Endothelial cell of umbilical vein (primary cell): ENCODE data around the gene CCSER1. TPM values are rescaled to one million over a fixed set of nuclear protein-coding genes. Genes with fewer than 3 reads are reported as not detected.

ENCODE experiments used
- BruUV-seq: library from RNA; stranded (reverse); fragments of 400-500 nt; replicated peaks from 2 replicates; lab custom pipeline; 2021; lab: Mats Ljungman, UMichigan
- CTCF ChIA-PET: fragments of 300-600, 350-600 bp; sonication (Branson Sonifier 250); formaldehyde crosslinking; loops from one replicate; lab custom pipeline; 2021; ENCODE audit warnings: antibody characterized with exemption, inconsistent platforms; lab: Charles Lee
- POLR2A ChIA-PET: fragments of 300-600, 350-600 bp; sonication (Branson Sonifier 250); formaldehyde crosslinking; loops from one replicate; lab custom pipeline; 2021; ENCODE audit warnings: antibody characterized with exemption, inconsistent platforms; lab: Charles Lee
- DNase-seq: peaks from one replicate; pipeline ENCODE4 v3.0.0-alpha.2; 2011; ENCODE audit warnings: low read depth, low spot score
- FAIRE-seq: peaks from 2 replicates; lab custom pipeline; 2011; peaks lifted over from hg19 to GRCh38; lab: Jason Lieb, UNC
- H2AFZ ChIP-seq: 2 replicates; pipeline ENCODE4 v1.6.0; 2012; ENCODE audit warnings: low read depth, low read length, control low read depth, inconsistent platforms
- H3K27ac ChIP-seq: 2 replicates; pipeline ENCODE4 v1.5.1; 2011; ENCODE audit warnings: low read depth, mild to moderate bottlenecking, control low read depth, low read length, moderate library complexity; ENCODE audit not compliant: insufficient read depth
- H3K27me3 ChIP-seq, 2 experiments: 2 replicates each; pipeline versions ENCODE4 v1.6.0 to v1.6.1; 2011; ENCODE audit warnings: low read length in 2 of 2, mixed read lengths in 1 of 2; ENCODE audit not compliant: control insufficient read depth in 2 of 2, insufficient read depth in 2 of 2
- H3K36me3 ChIP-seq, 2 experiments: 2 replicates in 1 of 2; 3 replicates in 1 of 2; pipeline ENCODE4 v1.5.1; 2011; ENCODE audit warnings: low read length in 2 of 2, mild to moderate bottlenecking in 1 of 2, moderate library complexity in 1 of 2; ENCODE audit not compliant: control insufficient read depth in 2 of 2, insufficient read depth in 2 of 2; ENCODE audit errors: extremely low read depth in 1 of 2
- H3K4me1 ChIP-seq: 3 replicates; pipeline ENCODE4 v1.5.1; 2011; ENCODE audit warnings: mild to moderate bottlenecking, low read length; ENCODE audit not compliant: control insufficient read depth, insufficient read depth; ENCODE audit errors: extremely low read depth
- H3K4me2 ChIP-seq: 2 replicates; pipeline ENCODE4 v1.6.1; 2011; ENCODE audit warnings: low read length, control low read depth, mixed read lengths; ENCODE audit not compliant: insufficient read depth
- H3K4me3 ChIP-seq, 3 experiments: fragments of 200-600 bp in 1 of 3; sonication (generic), shearing (Covaris generic) in 1 of 3; replicated peaks in 1 of 3; 2 replicates each; pipeline ENCODE4 v1.5.1; 2011 to 2016; ENCODE audit warnings: control low read depth in 3 of 3, low read length in 3 of 3, mild to moderate bottlenecking in 2 of 3, inconsistent platforms in 1 of 3, low read depth in 1 of 3, moderate library complexity in 1 of 3; ENCODE audit not compliant: insufficient read depth in 1 of 3
- H3K79me2 ChIP-seq: 2 replicates; pipeline ENCODE4 v1.6.0; 2012; ENCODE audit warnings: low read length, inconsistent platforms; ENCODE audit not compliant: control insufficient read depth, insufficient read depth
- H3K9ac ChIP-seq: replicated peaks from 2 replicates; pipeline ENCODE3; 2011; ENCODE audit warnings: low read length, control low read depth; ENCODE audit not compliant: insufficient read depth; ENCODE audit errors: extremely low read depth
- H3K9me1 ChIP-seq: replicated peaks from 3 replicates; pipeline ENCODE4 v1.6.0; 2011; ENCODE audit warnings: mild to moderate bottlenecking, low read length; ENCODE audit not compliant: control insufficient read depth, insufficient read depth; ENCODE audit errors: extremely low read depth
- H3K9me3 ChIP-seq: replicated peaks from 2 replicates; pipeline ENCODE4 v1.5.1; 2012; ENCODE audit warnings: low read length, inconsistent platforms; ENCODE audit not compliant: control insufficient read depth, insufficient read depth
- H4K20me1 ChIP-seq: replicated peaks from 2 replicates; pipeline ENCODE3; 2011; ENCODE audit warnings: mild to moderate bottlenecking, low read length; ENCODE audit not compliant: control insufficient read depth, insufficient read depth; ENCODE audit errors: extremely low read depth
- EZH2 ChIP-seq: IDR thresholded peaks from 2 replicates; pipeline ENCODE4 v1.6.1; 2012; ENCODE audit warnings: borderline replicate concordance, low read depth, mild to moderate bottlenecking, moderate library complexity, low read length, inconsistent platforms; ENCODE audit not compliant: severe bottlenecking
- FOS ChIP-seq: IDR thresholded peaks from 2 replicates; pipeline ENCODE4 v1.6.1; 2011; ENCODE audit warnings: mild to moderate bottlenecking, low read length, moderate library complexity, borderline replicate concordance; ENCODE audit not compliant: insufficient read depth
- GATA2 ChIP-seq: IDR thresholded peaks from 2 replicates; pipeline ENCODE4 v1.7.0; 2011; ENCODE audit warnings: low read depth, mild to moderate bottlenecking, moderate library complexity, mixed read lengths, low read length; ENCODE audit not compliant: insufficient read length, insufficient read depth
- JUN ChIP-seq: IDR thresholded peaks from 2 replicates; pipeline ENCODE4 v1.6.1; 2011; ENCODE audit warnings: borderline replicate concordance, low read depth; ENCODE audit not compliant: insufficient read length, insufficient read depth
- MYC ChIP-seq: IDR thresholded peaks from one replicate; pipeline ENCODE4 v1.6.1; 2011; ENCODE audit warnings: mild to moderate bottlenecking, low read depth, low read length
- POLR2A ChIP-seq: IDR thresholded peaks from 2 replicates; pipeline ENCODE4 v1.6.1; 2012; ENCODE audit warnings: low read depth, mild to moderate bottlenecking, control low read depth, low read length
- POLR2AphosphoS5 ChIP-seq: IDR thresholded peaks from 2 replicates; pipeline ENCODE4 v1.6.1; 2012; ENCODE audit warnings: low read depth, mild to moderate bottlenecking, control low read depth, low read length, moderate library complexity; ENCODE audit not compliant: insufficient read depth
- dilution Hi-C: fragments of 300-500 bp; cut with MboI; formaldehyde crosslinking; loops from one replicate; pipeline ENCODE4 v1.15.0; 2019; ENCODE audit warnings: low sequenced_read_pairs; ENCODE audit not compliant: extremely low pct_ligation_motif_present
- intact Hi-C: fragments of 100-400 bp; cut with micrococcal nuclease; formaldehyde crosslinking; loops from one replicate; pipeline ENCODE4 v1.10.0; 2022
- polyA plus RNA-seq, 4 experiments: library from polyadenylated mRNA; depleted of rRNA in 3 of 4; stranded (reverse) in 3 of 4; unstranded in 1 of 4; fragments of >200 nt; gene quantifications; 2 replicates each; pipeline versions ENCODE4 v1.2.1 to v1.2.3, GENCODE V29; 2011 to 2012; ENCODE audit warnings: missing spikeins in 1 of 4
- total RNA-seq: library from RNA; stranded (reverse); gene quantifications from 2 replicates; pipeline ENCODE4 v1.2.3, GENCODE V29; 2021
- TF ChIP-seq, protein P1 (sequence below), 2 donors: IDR thresholded peaks; 1 replicate in 1 of 2; 2 replicates in 1 of 2; pipeline ENCODE4 v1.5.1; 2011; ENCODE audit warnings: low read length in 2 of 2, mild to moderate bottlenecking in 2 of 2, moderate library complexity in 2 of 2, control low read depth in 1 of 2, inconsistent platforms in 1 of 2, low read depth in 1 of 2; ENCODE audit not compliant: insufficient read depth in 1 of 2; ENCODE audit errors: extremely low read depth in 1 of 2
- TF ChIP-seq, protein P2 (sequence below): IDR thresholded peaks from 2 replicates; pipeline ENCODE4 v1.6.1; 2011; ENCODE audit not compliant: insufficient read depth, insufficient read length

CCSER1 gene
- total and polyA plus RNA-seq, 2 donors (not counting 3 experiments of a cell fraction or from before 2014, with no cell fraction given), result 0.11 to 1.8 TPM

DNA sequence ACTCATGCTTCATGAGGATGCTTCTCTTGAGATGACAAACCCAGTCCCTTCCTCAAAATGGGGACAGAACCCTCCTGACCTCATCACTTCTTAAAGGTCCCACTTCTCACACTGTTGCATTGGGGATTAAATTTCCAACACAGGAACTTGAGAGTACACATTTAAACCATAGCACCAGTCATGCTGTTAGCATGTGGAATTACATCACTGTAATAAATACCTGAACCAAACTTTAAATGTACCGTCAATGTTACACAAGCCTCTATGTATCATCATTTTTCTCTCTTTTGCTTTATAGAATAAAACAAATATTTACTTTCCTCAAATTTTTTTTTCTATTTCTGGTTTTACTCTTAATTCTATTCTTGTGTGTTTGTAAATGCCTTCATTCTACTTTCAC, 448.2 kb downstream of the CCSER1 start:
- Histone ChIP-seq H3K27ac (no peak overlapping the region), H2AFZ (no peak overlapping the region), H3K4me3 (no peak overlapping the region), H4K20me1 (no peaks in the 10 kb centered on the region), H3K9me1 (no peaks in the 10 kb centered on the region), H3K27me3 (no peaks in the 10 kb centered on the region), H3K4me1 (no peaks in the 10 kb centered on the region), H3K36me3 (no peaks in the 10 kb centered on the region), H3K9ac (no peak overlapping the region), H3K4me2 (no peak overlapping the region), H3K9me3 (no peaks in the 10 kb centered on the region), H3K79me2 (no peaks in the 10 kb centered on the region)
- BruUV-seq, result no TSS peak
- DNase-seq (no peak), FAIRE-seq (no peak)
- intact Hi-C loops (no loop called here), dilution Hi-C loops (no loop called here)
- TF ChIP-seq EZH2 (no peak), FOS (no peak), JUN (no peak), GATA2 (no peak), POLR2AphosphoS5 (no peak), MYC (no peak), POLR2A (no peak)
- TF ChIP-seq, protein P1, sequence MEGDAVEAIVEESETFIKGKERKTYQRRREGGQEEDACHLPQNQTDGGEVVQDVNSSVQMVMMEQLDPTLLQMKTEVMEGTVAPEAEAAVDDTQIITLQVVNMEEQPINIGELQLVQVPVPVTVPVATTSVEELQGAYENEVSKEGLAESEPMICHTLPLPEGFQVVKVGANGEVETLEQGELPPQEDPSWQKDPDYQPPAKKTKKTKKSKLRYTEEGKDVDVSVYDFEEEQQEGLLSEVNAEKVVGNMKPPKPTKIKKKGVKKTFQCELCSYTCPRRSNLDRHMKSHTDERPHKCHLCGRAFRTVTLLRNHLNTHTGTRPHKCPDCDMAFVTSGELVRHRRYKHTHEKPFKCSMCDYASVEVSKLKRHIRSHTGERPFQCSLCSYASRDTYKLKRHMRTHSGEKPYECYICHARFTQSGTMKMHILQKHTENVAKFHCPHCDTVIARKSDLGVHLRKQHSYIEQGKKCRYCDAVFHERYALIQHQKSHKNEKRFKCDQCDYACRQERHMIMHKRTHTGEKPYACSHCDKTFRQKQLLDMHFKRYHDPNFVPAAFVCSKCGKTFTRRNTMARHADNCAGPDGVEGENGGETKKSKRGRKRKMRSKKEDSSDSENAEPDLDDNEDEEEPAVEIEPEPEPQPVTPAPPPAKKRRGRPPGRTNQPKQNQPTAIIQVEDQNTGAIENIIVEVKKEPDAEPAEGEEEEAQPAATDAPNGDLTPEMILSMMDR (IDR thresholded peaks at IDR 0.05; ENCODE audit: extremely low read depth in 1 of 2, insufficient read depth in 1 of 2, low read depth in 1 of 2, low read length in 2 of 2), result no peak
- TF ChIP-seq, protein P2, sequence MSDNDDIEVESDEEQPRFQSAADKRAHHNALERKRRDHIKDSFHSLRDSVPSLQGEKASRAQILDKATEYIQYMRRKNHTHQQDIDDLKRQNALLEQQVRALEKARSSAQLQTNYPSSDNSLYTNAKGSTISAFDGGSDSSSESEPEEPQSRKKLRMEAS, result no peak
- CTCF ChIA-PET, result no interaction called here
- POLR2A ChIA-PET, result no interaction called here
